Measurements from ENCODE around the gene SPECC1L. TPM values are rescaled to one million over a fixed set of nuclear protein-coding genes. Genes with fewer than 3 reads are reported as not detected.

Gene SPECC1L
- total and polyA plus RNA-seq, 2 of the 8 experiments (the other 6 are each of a cell fraction or from before 2014, with no cell fraction given): 15.7 to 61.6 TPM

DNA sequence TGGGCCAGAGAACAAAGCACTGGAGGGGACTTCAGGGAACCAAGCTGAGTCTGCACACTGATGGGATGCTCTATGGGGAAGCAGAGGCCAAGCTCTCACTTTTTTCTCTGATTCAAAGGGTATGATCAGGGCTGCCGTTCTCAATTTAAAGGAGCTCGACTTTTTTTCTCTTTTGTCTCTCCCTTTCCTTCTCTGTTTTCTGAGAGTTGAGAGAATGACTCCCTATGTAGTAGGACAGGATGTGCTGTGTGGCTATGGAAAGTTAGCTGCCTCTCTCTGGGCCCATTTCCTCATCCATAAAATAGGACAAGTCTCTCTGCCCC lies 164.7 kb downstream of the SPECC1L start:
- Histone ChIP-seq H3K56ac (replicated peaks; ENCODE audit: insufficient read length, low read depth, low read length) (no peak overlapping the region), H3K36me3 (ENCODE audit: control insufficient read depth in 2 of 4, insufficient read depth in 4 of 4, low read length in 3 of 4) (no peaks in the 10 kb centered on the region), H3K9ac (replicated peaks in 1 of 4; ENCODE audit: extremely low read depth in 1 of 4, low read depth in 3 of 4, low read length in 3 of 4) (no peak overlapping the region), H3K23me2 (ENCODE audit: low read depth, low read length) (no peaks in the 10 kb centered on the region), H4K91ac (replicated peaks; ENCODE audit: insufficient read length, low read length) (no peak overlapping the region), H3K4me3 (ENCODE audit: extremely low read depth in 1 of 4, insufficient read depth in 2 of 4, low read depth in 3 of 4, low read length in 4 of 4) (no peak overlapping the region), H3K4me1 (replicated peaks in 1 of 4; ENCODE audit: control insufficient read depth in 3 of 4, insufficient read depth in 4 of 4, low read length in 3 of 4) (no peaks in the 10 kb centered on the region; a peak in 1 of 7 replicates), H3K79me1 (ENCODE audit: low read depth, low read length) (no peaks in the 10 kb centered on the region), H2AFZ (ENCODE audit: low read length) (no peak overlapping the region), H4K5ac (ENCODE audit: insufficient read length, low read depth, low read length) (no peak overlapping the region), H3K27ac (ENCODE audit: low read depth, low read length) (no peak overlapping the region), H2BK5ac (ENCODE audit: low read depth, low read length) (no peak overlapping the region), H2AK5ac (ENCODE audit: low read depth, low read length) (no peak overlapping the region), H2BK20ac (ENCODE audit: low read length) (no peak overlapping the region), H2BK15ac (ENCODE audit: low read length) (no peak overlapping the region), H3K14ac (ENCODE audit: insufficient read length) (no peak overlapping the region), H2BK12ac (ENCODE audit: low read depth, low read length) (no peak overlapping the region), H3K27me3 (replicated peaks in 1 of 4; ENCODE audit: control insufficient read depth in 3 of 4, extremely low read depth in 1 of 4, insufficient read depth in 3 of 4, low read length in 3 of 4) (no peaks in the 10 kb centered on the region; a peak in 1 of 7 replicates), H3K9me3 (ENCODE audit: insufficient read depth in 2 of 2, low read depth in 1 of 2, low read length in 1 of 2) (no peaks in the 10 kb centered on the region), H4K8ac (ENCODE audit: extremely low read depth, insufficient read depth, low read length) (no peak overlapping the region), H3K4ac (replicated peaks; ENCODE audit: insufficient read length, low read depth, low read length) (no peak overlapping the region), H3K79me2 (ENCODE audit: control insufficient read depth in 1 of 2, insufficient read depth in 2 of 2, low read length in 2 of 2) (no peaks in the 10 kb centered on the region), H3K4me2 (ENCODE audit: insufficient read depth in 1 of 2, low read depth in 2 of 2, low read length in 2 of 2) (no peak overlapping the region), H3K18ac (ENCODE audit: extremely low read depth, low read length) (no peak overlapping the region), H3K23ac (ENCODE audit: insufficient read length) (no peak overlapping the region), H4K20me1 (replicated peaks in 1 of 2; ENCODE audit: control insufficient read depth in 1 of 2, insufficient read depth in 2 of 2, low read length in 2 of 2) (no peaks in the 10 kb centered on the region), H2BK120ac (replicated peaks; ENCODE audit: low read depth, low read length) (no peak overlapping the region)
- CTCF ChIA-PET (ENCODE audit: partially characterized antibody): interaction anchor here (0.7 to 10.8 kb wide), 12 partner anchors 9 to 86 kb away, joined by 3 to 114 read pairs (median 6); no protein-coding TSS in a partner anchor
- TF ChIP-seq GTF2F1 (IDR thresholded peaks at IDR 0.05; ENCODE audit: borderline replicate concordance, low read depth, low read length) (no peak), SIRT6 (IDR thresholded peaks at IDR 0.05; ENCODE audit: low read length) (no peak), TCF12 (IDR thresholded peaks at IDR 0.05; ENCODE audit: low read depth, low read length) (no peak), TEAD4 (IDR thresholded peaks at IDR 0.05; ENCODE audit: low read depth, low read length) (no peak), JUND (IDR thresholded peaks at IDR 0.05; ENCODE audit: low read length) (no peak), HDAC6 (IDR thresholded peaks at IDR 0.05; ENCODE audit: low read depth, low read length) (no peak)
- FAIRE-seq (no peak), DNase-seq (ENCODE audit: low read depth in 1 of 2, low spot score in 2 of 2) (no peak)
- WGBS, 2 experiments (ENCODE audit: extremely low coverage in 1 of 2, insufficient coverage in 1 of 2, insufficient read length in 1 of 2, insufficient replicate concordance in 2 of 2, low coverage in 1 of 2, low lambda C conversion rate in 2 of 2, missing lambda C conversion rate in 1 of 2): 100% methylated on average over 2 of the region's 2 CpGs; no CpG with 5 or more reads in 1 of the 2 experiments
- POLR2A ChIA-PET (ENCODE audit: partially characterized antibody): interaction anchor here (0.6 to 1.1 kb wide), 2 partner anchors 21 to 83 kb away, joined by 3 read pairs; no protein-coding TSS in a partner anchor
